Measurements from ENCODE around the gene ATP5F1E. TPM values are rescaled to one million over a fixed set of nuclear protein-coding genes. Genes with fewer than 3 reads are reported as not detected.

ATP5F1E gene
- total RNA-seq, 1 donor from 2014 or later = 134 TPM

DNA sequence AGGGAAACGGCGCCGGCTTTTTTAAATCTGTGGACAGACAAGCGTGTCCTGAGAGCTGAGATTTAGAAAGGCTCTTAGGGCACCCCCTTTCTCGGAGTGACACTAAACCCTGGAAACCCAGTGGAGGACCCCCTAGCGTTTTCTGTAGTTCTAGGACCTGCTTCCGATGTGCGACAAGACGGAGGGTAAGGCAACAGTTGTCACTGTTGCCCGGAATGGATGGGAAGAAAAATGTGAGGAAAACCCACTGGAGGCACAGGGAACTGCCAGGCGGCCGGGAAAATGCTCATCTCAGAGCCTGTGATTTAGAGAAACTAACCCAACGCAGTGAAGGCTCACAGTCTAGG lies 551 bp upstream of the ATP5F1E start:
- H3K27ac ChIP-seq (replicated peaks) = peak overlapping the region; percentile 96
- H3K4me3 ChIP-seq = peak overlapping the region; percentile 85
- peaks cover 68% of the 10 kb centered on the region for H3K36me3 ChIP-seq
- intact Hi-C loops (cut with micrococcal nuclease) = loop anchor here (10.0 kb wide), 1 partner anchor 158 kb away; no protein-coding TSS in a partner anchor
- TF ChIP-seq, protein P1, sequence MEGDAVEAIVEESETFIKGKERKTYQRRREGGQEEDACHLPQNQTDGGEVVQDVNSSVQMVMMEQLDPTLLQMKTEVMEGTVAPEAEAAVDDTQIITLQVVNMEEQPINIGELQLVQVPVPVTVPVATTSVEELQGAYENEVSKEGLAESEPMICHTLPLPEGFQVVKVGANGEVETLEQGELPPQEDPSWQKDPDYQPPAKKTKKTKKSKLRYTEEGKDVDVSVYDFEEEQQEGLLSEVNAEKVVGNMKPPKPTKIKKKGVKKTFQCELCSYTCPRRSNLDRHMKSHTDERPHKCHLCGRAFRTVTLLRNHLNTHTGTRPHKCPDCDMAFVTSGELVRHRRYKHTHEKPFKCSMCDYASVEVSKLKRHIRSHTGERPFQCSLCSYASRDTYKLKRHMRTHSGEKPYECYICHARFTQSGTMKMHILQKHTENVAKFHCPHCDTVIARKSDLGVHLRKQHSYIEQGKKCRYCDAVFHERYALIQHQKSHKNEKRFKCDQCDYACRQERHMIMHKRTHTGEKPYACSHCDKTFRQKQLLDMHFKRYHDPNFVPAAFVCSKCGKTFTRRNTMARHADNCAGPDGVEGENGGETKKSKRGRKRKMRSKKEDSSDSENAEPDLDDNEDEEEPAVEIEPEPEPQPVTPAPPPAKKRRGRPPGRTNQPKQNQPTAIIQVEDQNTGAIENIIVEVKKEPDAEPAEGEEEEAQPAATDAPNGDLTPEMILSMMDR (IDR thresholded peaks at IDR 0.05; ENCODE audit: borderline replicate concordance) = peak; percentile 37
- DNase-seq = no peak
- H3K9me3 ChIP-seq (replicated peaks) = no peaks in the 10 kb centered on the region
- no peaks in the 10 kb centered on the region for H3K27me3 ChIP-seq (ENCODE audit: low read depth)
- H3K4me1 ChIP-seq = peaks cover 51% of the 10 kb centered on the region

DNA sequence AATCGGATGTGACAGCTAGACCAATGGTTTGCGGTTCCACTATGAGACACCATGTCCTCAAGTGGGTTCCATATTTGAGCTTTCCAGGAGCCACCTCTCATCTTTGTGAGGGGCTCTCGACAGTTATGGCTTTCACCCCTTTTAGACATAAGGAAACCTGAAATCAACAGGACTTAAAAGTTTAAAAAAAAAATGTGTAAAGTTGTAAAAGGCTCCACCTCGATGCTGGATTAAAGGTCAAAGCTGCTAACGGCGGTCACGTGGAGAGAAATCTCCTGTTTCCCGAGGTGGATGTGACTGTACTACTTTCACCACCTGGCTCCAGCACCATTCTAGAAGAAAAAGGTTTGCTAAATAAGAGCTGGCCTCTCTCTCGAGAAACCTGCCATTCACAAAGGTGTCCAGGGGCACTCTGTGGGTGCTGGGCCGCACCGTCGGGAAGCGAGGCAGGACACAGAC lies 542 bp downstream of the ATP5F1E start:
- peak overlapping the region; percentile 96 for H3K27ac ChIP-seq (replicated peaks)
- TF ChIP-seq, protein P1 (IDR thresholded peaks at IDR 0.05; ENCODE audit: borderline replicate concordance) = no peak
- H3K4me1 ChIP-seq = peaks cover 61% of the 10 kb centered on the region
- no peaks in the 10 kb centered on the region for H3K27me3 ChIP-seq (ENCODE audit: low read depth)
- no peak for DNase-seq
- intact Hi-C loops (cut with micrococcal nuclease) = loop anchor here (10.0 kb wide), 1 partner anchor 157 kb away; no protein-coding TSS in a partner anchor
- peaks cover 62% of the 10 kb centered on the region for H3K36me3 ChIP-seq
- H3K4me3 ChIP-seq = peak overlapping the region; percentile 85
- no peaks in the 10 kb centered on the region for H3K9me3 ChIP-seq (replicated peaks)

DNA sequence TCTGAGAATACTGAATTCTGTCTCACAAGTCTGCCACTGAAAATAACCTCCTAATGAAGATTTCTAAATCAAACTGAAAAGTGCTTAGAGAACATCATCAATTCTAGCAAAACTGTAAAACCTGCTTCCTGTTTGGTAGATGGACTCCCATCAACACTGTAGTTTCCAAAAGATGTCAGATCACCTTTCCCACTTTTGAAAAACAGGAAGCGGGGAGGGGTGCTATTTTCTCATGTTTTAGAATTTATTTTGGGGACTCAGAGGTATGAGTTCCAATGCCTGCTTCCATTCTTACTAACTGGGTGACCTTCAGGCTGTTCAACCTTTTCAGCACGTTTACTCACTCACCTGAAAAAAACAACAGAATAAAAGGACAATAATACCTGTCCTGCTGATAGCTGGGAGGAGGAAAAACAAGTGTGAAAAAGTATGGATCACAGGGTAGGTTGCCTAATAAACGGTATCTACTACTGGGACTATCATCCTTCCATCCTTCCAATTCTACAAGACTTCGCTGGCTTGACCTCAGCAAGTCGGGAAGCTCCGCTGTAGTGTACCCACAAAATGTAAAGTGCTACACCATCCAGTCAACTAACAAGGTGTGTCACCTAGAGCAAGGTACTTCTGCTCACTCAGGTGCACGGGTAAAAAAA lies 1.1 kb downstream of the ATP5F1E start:
- peaks cover 62% of the 10 kb centered on the region for H3K36me3 ChIP-seq
- TF ChIP-seq, protein P1 (IDR thresholded peaks at IDR 0.05; ENCODE audit: borderline replicate concordance) = no peak
- no peaks in the 10 kb centered on the region for H3K9me3 ChIP-seq (replicated peaks)
- H3K4me3 ChIP-seq = peak overlapping the region; percentile 85
- peak overlapping the region; percentile 96 for H3K27ac ChIP-seq (replicated peaks)
- no peak for DNase-seq
- H3K27me3 ChIP-seq (ENCODE audit: low read depth) = no peaks in the 10 kb centered on the region
- intact Hi-C loops (cut with micrococcal nuclease) = loop anchor here (10.0 kb wide), 1 partner anchor 156 kb away; no protein-coding TSS in a partner anchor
- peaks cover 61% of the 10 kb centered on the region for H3K4me1 ChIP-seq

DNA sequence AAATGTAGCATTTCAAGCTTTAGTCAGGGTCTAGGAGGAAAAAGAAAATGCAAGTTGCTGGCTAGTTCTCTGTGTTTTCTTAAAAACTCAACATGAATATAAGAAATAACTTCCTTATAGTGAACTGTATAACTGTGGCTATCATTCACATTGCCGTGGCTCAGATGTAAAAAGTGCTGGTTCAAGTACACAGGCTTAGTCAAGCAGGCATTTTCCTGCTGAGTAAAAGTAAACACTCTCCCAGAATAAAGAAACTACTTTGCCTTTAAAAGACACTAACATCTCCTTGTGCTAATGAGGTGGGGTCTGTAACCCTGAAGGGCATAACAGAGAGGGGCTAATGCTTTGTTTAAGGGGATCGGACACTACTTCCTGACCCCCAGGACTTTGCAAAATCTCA lies 3.3 kb downstream of the ATP5F1E start:
- Histone ChIP-seq H3K36me3 (peaks cover 63% of the 10 kb centered on the region), H3K27me3 (ENCODE audit: low read depth) (no peaks in the 10 kb centered on the region), H3K9me3 (replicated peaks) (no peaks in the 10 kb centered on the region), H3K4me3 (peak overlapping the region; percentile 85), H3K27ac (replicated peaks) (no peak overlapping the region), H3K4me1 (peaks cover 75% of the 10 kb centered on the region)
- TF ChIP-seq, protein P1 (IDR thresholded peaks at IDR 0.05; ENCODE audit: borderline replicate concordance) = no peak
- intact Hi-C loops (cut with micrococcal nuclease) = no loop called here
- no peak for DNase-seq

DNA sequence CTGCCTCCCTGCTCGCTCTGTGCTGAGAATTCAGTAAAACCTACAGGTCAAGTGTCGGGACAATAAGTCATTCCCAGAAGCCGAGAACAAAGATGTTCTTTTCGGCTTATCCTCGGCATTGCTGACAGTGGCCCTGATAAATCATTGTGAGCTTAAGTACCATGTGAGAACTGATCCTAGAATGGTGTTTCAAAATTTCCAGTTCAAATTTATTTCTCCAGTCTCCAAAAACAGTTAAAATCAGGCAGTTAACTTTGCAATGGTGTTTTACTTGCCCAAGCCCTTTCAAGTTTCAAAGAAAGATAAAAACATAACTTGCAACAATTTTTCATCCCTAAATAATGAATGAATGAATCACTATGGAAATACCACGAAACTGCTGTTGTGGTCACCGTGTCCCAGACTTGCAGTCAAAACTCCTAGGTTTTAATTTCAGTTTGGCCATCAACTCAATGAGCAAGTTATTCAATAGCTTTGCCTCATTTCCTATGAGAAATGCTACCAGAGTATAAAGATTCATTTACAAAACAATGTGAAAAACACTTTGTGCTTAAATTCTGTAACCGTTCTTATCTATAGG lies 4.3 kb downstream of the ATP5F1E start:
- H3K27me3 ChIP-seq (ENCODE audit: low read depth) = no peaks in the 10 kb centered on the region
- H3K4me3 ChIP-seq = no peak overlapping the region
- TF ChIP-seq, protein P1 (IDR thresholded peaks at IDR 0.05; ENCODE audit: borderline replicate concordance) = no peak
- no peak for DNase-seq
- no peak overlapping the region for H3K27ac ChIP-seq (replicated peaks)
- peaks cover 71% of the 10 kb centered on the region for H3K4me1 ChIP-seq
- H3K36me3 ChIP-seq = peaks cover 70% of the 10 kb centered on the region
- intact Hi-C loops (cut with micrococcal nuclease) = no loop called here
- no peaks in the 10 kb centered on the region for H3K9me3 ChIP-seq (replicated peaks)
